ENCODE results near the gene UBR4.

UBR4 gene

DNA sequence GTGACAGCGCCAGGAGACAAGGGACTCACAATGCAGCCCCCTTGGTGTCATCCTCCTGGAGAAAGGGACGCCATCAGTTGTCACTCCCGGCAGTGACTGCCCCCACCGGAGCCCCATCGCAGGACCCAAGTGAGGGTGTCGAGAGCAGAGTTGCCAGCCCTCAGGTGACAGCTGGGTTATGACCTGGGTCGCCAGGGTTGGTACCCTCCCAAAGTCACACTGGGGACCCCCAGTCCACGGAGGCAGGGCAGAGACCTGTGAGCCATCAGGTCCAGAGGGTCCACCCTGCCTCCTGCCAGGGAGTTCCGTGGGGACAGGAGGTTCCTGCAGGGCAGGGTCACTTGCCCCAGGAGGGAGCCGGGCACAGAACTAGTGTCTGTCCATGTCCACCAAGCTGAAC lies 175.3 kb downstream of the UBR4 start:
- no peak overlapping the region for H2AK5ac ChIP-seq (ENCODE audit: low read length, severe bottlenecking)
- H3K9ac ChIP-seq (ENCODE audit: low read length): no peak overlapping the region
- no peak overlapping the region for H2BK15ac ChIP-seq (ENCODE audit: low read depth, poor library complexity, severe bottlenecking)
- no peak overlapping the region for H3K4ac ChIP-seq (ENCODE audit: low read depth in 1 of 2, low read length in 2 of 2)
- no peaks in the 10 kb centered on the region for H3K36me3 ChIP-seq (ENCODE audit: control insufficient read depth in 1 of 2, insufficient read depth in 2 of 2, low read depth in 1 of 2, low read length in 2 of 2)
- no peaks in the 10 kb centered on the region for H3K79me1 ChIP-seq (replicated peaks; ENCODE audit: low read length, poor library complexity, severe bottlenecking)
- H4K8ac ChIP-seq (ENCODE audit: low read length): no peak overlapping the region
- H2BK5ac ChIP-seq (ENCODE audit: low read depth, low read length, poor library complexity, severe bottlenecking): no peak overlapping the region
- H2BK120ac ChIP-seq (ENCODE audit: low read depth, low read length): no peak overlapping the region
- H3K14ac ChIP-seq (ENCODE audit: low read length in 2 of 2): no peak overlapping the region
- no peak overlapping the region for H3K27ac ChIP-seq (ENCODE audit: low read length, poor library complexity, severe bottlenecking)
- DNase-seq: no peak
- no peak overlapping the region for H3K18ac ChIP-seq (ENCODE audit: low read depth in 1 of 2, low read length in 2 of 2)
- peaks cover 26 to 58% of the 10 kb centered on the region in 2 experiments for H3K27me3 ChIP-seq (ENCODE audit: control insufficient read depth in 1 of 2, insufficient read depth in 1 of 2, low read length in 2 of 2)
- H4K91ac ChIP-seq (ENCODE audit: low read length): no peak overlapping the region
- no peak overlapping the region for H3K4me3 ChIP-seq (ENCODE audit: insufficient read depth in 1 of 2, low read depth in 1 of 2, low read length in 2 of 2)
- H2BK12ac ChIP-seq (ENCODE audit: low read length in 2 of 2): no peak overlapping the region
- no peaks in the 10 kb centered on the region for H3K9me3 ChIP-seq (ENCODE audit: control insufficient read depth, low read length)
- WGBS: 96% methylated on average over 10 of the region's 10 CpGs
- no peak overlapping the region for H3K23ac ChIP-seq (ENCODE audit: low read length in 2 of 2)
- no peaks in the 10 kb centered on the region for H3K4me1 ChIP-seq (ENCODE audit: control insufficient read depth, insufficient read depth, low read depth, low read length)
- H3K4me2 ChIP-seq (ENCODE audit: low read length, poor library complexity, severe bottlenecking): no peak overlapping the region
- H2AFZ ChIP-seq (ENCODE audit: low read depth, low read length): no peak overlapping the region

DNA sequence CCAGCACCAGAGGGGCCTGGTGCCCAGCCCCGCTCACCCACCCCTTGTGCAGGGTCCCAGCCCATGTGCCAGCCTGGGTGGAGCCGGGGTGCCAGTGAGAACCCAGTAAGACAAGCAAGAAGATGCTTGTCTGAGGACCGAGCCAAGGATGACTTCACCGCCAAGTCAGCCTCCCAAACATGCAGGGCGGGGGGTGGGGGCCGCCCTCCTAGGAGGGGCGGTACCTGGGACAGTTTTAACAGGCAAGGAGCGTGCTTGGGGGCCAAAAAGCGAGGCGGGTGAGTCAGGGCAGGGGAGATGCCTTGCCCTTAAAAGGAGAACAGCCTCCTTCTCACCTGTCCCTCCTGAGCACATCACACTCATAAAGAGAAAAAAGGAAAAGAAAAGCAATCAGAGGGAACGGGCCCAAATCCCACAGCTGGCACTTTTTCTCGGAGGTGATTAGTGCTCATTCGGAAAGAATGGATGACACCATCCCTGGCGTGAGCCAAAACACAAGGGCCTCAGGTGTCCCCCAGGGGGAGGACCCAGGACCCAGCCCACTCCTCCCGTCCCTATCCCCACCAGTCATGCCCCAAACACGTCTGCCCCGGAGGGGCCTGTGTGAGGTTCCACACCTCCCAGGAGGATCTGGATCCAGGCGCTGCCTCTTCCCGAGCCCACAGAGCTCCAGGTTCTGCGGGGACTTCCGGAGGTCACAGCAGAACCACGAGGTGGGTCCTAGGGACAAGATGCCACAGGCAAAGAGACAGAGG lies 176.0 kb downstream of the UBR4 start:
- H2BK5ac ChIP-seq (ENCODE audit: low read depth, low read length, poor library complexity, severe bottlenecking): no peak overlapping the region
- no peak overlapping the region for H3K4me2 ChIP-seq (ENCODE audit: low read length, poor library complexity, severe bottlenecking)

DNA sequence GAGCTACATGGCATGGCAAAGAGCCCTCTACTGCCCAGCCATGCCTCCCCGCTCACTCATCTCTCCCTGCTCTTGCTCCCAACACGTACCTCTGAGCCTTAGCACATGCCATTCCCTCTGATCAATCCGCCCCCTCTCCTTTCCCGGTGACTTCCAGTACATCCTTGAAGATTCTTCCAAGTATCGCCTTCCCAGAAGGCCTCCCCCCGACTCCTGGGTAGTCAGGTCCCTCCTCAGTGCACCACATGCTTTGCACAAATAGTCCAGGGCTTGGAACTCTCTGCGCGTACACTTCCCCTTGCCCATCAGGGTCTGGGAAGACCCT lies 176.6 kb downstream of the UBR4 start:
- H3K36me3 ChIP-seq (ENCODE audit: control insufficient read depth in 1 of 2, insufficient read depth in 2 of 2, low read depth in 1 of 2, low read length in 2 of 2): no peaks in the 10 kb centered on the region
- H2BK5ac ChIP-seq (ENCODE audit: low read depth, low read length, poor library complexity, severe bottlenecking): no peak overlapping the region
- H3K4me1 ChIP-seq (ENCODE audit: control insufficient read depth, insufficient read depth, low read depth, low read length): no peaks in the 10 kb centered on the region
- H3K14ac ChIP-seq (ENCODE audit: low read length in 2 of 2): peak overlapping the region in 1 of 2 experiments; percentile 27
- H3K4me2 ChIP-seq (ENCODE audit: low read length, poor library complexity, severe bottlenecking): no peak overlapping the region
- H2AK5ac ChIP-seq (ENCODE audit: low read length, severe bottlenecking): no peak overlapping the region
- H2BK15ac ChIP-seq (ENCODE audit: low read depth, poor library complexity, severe bottlenecking): no peak overlapping the region
- H3K79me1 ChIP-seq (replicated peaks; ENCODE audit: low read length, poor library complexity, severe bottlenecking): no peaks in the 10 kb centered on the region
- no peak overlapping the region for H2BK12ac ChIP-seq (ENCODE audit: low read length in 2 of 2)
- 76% methylated on average over 8 of the region's 8 CpGs for WGBS
- no peak overlapping the region for H3K4me3 ChIP-seq (ENCODE audit: insufficient read depth in 1 of 2, low read depth in 1 of 2, low read length in 2 of 2)
- no peak overlapping the region for H3K27ac ChIP-seq (ENCODE audit: low read length, poor library complexity, severe bottlenecking)
- no peak overlapping the region for H3K23ac ChIP-seq (ENCODE audit: low read length in 2 of 2)
- H3K18ac ChIP-seq (ENCODE audit: low read depth in 1 of 2, low read length in 2 of 2): no peak overlapping the region
- no peak overlapping the region for H4K8ac ChIP-seq (ENCODE audit: low read length)
- H2AFZ ChIP-seq (ENCODE audit: low read depth, low read length): no peak overlapping the region
- H3K27me3 ChIP-seq (ENCODE audit: control insufficient read depth in 1 of 2, insufficient read depth in 1 of 2, low read length in 2 of 2): peaks cover 21 to 56% of the 10 kb centered on the region in 2 experiments
- no peak overlapping the region for H3K9ac ChIP-seq (ENCODE audit: low read length)
- no peaks in the 10 kb centered on the region for H3K9me3 ChIP-seq (ENCODE audit: control insufficient read depth, low read length)
- DNase-seq: no peak
- H4K91ac ChIP-seq (ENCODE audit: low read length): no peak overlapping the region
- H2BK120ac ChIP-seq (ENCODE audit: low read depth, low read length): no peak overlapping the region
- no peak overlapping the region for H3K4ac ChIP-seq (ENCODE audit: low read depth in 1 of 2, low read length in 2 of 2)

More for the DNA sequence above, 176.0 kb downstream of the UBR4 start:
- Histone ChIP-seq H2BK15ac (ENCODE audit: low read depth, poor library complexity, severe bottlenecking) (no peak overlapping the region), H3K18ac (ENCODE audit: low read depth in 1 of 2, low read length in 2 of 2) (no peak overlapping the region), H3K9ac (ENCODE audit: low read length) (no peak overlapping the region), H2BK120ac (ENCODE audit: low read depth, low read length) (no peak overlapping the region), H3K23ac (ENCODE audit: low read length in 2 of 2) (no peak overlapping the region), H2BK12ac (ENCODE audit: low read length in 2 of 2) (no peak overlapping the region), H3K27ac (ENCODE audit: low read length, poor library complexity, severe bottlenecking) (no peak overlapping the region), H3K4me1 (ENCODE audit: control insufficient read depth, insufficient read depth, low read depth, low read length) (no peaks in the 10 kb centered on the region), H3K9me3 (ENCODE audit: control insufficient read depth, low read length) (no peaks in the 10 kb centered on the region), H3K4me3 (ENCODE audit: insufficient read depth in 1 of 2, low read depth in 1 of 2, low read length in 2 of 2) (no peak overlapping the region), H2AFZ (ENCODE audit: low read depth, low read length) (no peak overlapping the region), H3K4ac (ENCODE audit: low read depth in 1 of 2, low read length in 2 of 2) (no peak overlapping the region), H3K36me3 (ENCODE audit: control insufficient read depth in 1 of 2, insufficient read depth in 2 of 2, low read depth in 1 of 2, low read length in 2 of 2) (no peaks in the 10 kb centered on the region), H2AK5ac (ENCODE audit: low read length, severe bottlenecking) (no peak overlapping the region), H3K79me1 (replicated peaks; ENCODE audit: low read length, poor library complexity, severe bottlenecking) (no peaks in the 10 kb centered on the region), H4K91ac (ENCODE audit: low read length) (no peak overlapping the region), H4K8ac (ENCODE audit: low read length) (no peak overlapping the region), H3K27me3 (ENCODE audit: control insufficient read depth in 1 of 2, insufficient read depth in 1 of 2, low read length in 2 of 2) (peaks cover 26 to 56% of the 10 kb centered on the region in 2 experiments), H3K14ac (ENCODE audit: low read length in 2 of 2) (no peak overlapping the region)
- 70% methylated on average over 22 of the region's 22 CpGs for WGBS
- DNase-seq: no peak

DNA sequence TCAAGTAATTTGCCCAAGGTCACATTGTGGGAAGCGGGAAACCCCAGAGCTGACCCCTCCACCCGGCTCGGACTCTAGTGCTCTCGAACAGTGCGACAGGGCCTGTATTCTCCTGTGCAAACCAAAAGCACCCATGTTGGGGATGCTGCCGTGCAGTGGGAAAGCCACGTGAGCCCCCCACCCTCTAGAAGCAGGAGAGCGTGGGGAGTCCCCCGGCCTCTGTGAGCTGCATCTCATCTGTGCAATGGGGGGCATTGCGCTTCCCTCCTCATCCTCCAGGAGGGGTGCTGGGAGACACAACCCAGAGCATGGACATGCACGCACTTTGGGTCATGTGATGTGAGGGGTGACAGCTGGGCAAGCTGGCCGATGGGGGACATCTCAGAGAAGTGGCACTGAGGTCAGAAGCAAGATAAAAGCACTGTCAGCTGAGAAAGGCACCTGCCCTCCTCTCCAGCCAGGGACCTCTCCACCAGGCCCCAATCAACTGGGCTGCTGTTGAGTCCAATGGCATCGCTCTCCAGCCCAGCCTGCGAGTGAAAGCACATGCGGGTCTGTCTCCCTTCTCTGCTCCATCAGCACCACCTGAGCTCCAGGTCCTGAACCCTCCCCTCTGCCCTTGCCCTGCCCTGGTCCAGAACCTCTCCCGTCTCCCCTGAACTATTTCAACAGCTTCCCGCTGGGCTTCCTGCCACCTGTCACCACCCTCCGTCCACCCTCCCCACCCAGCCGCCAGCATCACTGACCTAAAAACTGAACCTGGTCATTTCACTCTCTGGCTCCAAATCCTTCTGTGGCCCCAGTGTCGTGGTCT lies 177.2 kb downstream of the UBR4 start:
- Histone ChIP-seq H2AK5ac (ENCODE audit: low read length, severe bottlenecking) (no peak overlapping the region), H2BK12ac (ENCODE audit: low read length in 2 of 2) (no peak overlapping the region), H3K23ac (ENCODE audit: low read length in 2 of 2) (no peak overlapping the region), H3K14ac (ENCODE audit: low read length in 2 of 2) (peak overlapping the region in 1 of 2 experiments; percentile 27), H4K8ac (ENCODE audit: low read length) (no peak overlapping the region), H3K4me2 (ENCODE audit: low read length, poor library complexity, severe bottlenecking) (no peak overlapping the region), H3K9me3 (ENCODE audit: control insufficient read depth, low read length) (no peaks in the 10 kb centered on the region), H4K91ac (ENCODE audit: low read length) (no peak overlapping the region), H2BK15ac (ENCODE audit: low read depth, poor library complexity, severe bottlenecking) (no peak overlapping the region), H3K36me3 (ENCODE audit: control insufficient read depth in 1 of 2, insufficient read depth in 2 of 2, low read depth in 1 of 2, low read length in 2 of 2) (no peaks in the 10 kb centered on the region), H2BK5ac (ENCODE audit: low read depth, low read length, poor library complexity, severe bottlenecking) (no peak overlapping the region), H2BK120ac (ENCODE audit: low read depth, low read length) (no peak overlapping the region), H3K27me3 (ENCODE audit: control insufficient read depth in 1 of 2, insufficient read depth in 1 of 2, low read length in 2 of 2) (peaks cover 16 to 56% of the 10 kb centered on the region in 2 experiments), H3K4me3 (ENCODE audit: insufficient read depth in 1 of 2, low read depth in 1 of 2, low read length in 2 of 2) (no peak overlapping the region), H3K79me1 (replicated peaks; ENCODE audit: low read length, poor library complexity, severe bottlenecking) (no peaks in the 10 kb centered on the region), H3K4me1 (ENCODE audit: control insufficient read depth, insufficient read depth, low read depth, low read length) (no peaks in the 10 kb centered on the region), H3K27ac (ENCODE audit: low read length, poor library complexity, severe bottlenecking) (no peak overlapping the region), H3K4ac (ENCODE audit: low read depth in 1 of 2, low read length in 2 of 2) (no peak overlapping the region), H3K9ac (ENCODE audit: low read length) (no peak overlapping the region), H3K18ac (ENCODE audit: low read depth in 1 of 2, low read length in 2 of 2) (no peak overlapping the region), H2AFZ (ENCODE audit: low read depth, low read length) (no peak overlapping the region)
- no peak for DNase-seq
- 95% methylated on average over 20 of the region's 20 CpGs for WGBS

All from mesenchymal stem cell (in vitro differentiated cells and primary cell).